HepG2 (cell line): ENCODE results near the gene SMIM11. TPM values are rescaled to one million over a fixed set of nuclear protein-coding genes. Genes with fewer than 3 reads are reported as not detected.

Source experiments
- ATAC-seq: fragments of 200-7000 bp; cut with Tn5 transposase; 3 replicates; pipeline ENCODE4 v1.9.1; 2020; ENCODE audit warnings: mild to moderate bottlenecking, moderate library complexity
- BruUV-seq: library from RNA; stranded (reverse); fragments of 400-500 nt; replicated peaks from 2 replicates; lab custom pipeline; 2021; lab: Mats Ljungman, UMichigan
- CTCF ChIA-PET: fragments of 300-600 bp; formaldehyde crosslinking; extraction: SDS; loops from one replicate; lab custom pipeline; 2021; ENCODE audit warnings: low total read pairs, inconsistent platforms, low intra/inter-chr PET ratio; lab: Yijun Ruan, JAX
- POLR2A ChIA-PET: fragments of 350-600 bp; sonication (Branson Sonifier 250); formaldehyde crosslinking; loops from one replicate; lab custom pipeline; 2020; ENCODE audit warnings: antibody characterized with exemption, inconsistent platforms; lab: Yijun Ruan, JAX
- DNase-seq: peaks from one replicate; pipeline ENCODE4 v3.0.0-alpha.2; 2015; ENCODE audit warnings: low spot score
- FAIRE-seq: peaks from 3 replicates; lab custom pipeline; 2011; peaks lifted over from hg19 to GRCh38; lab: Jason Lieb, UNC
- H2AFZ ChIP-seq: one replicate; pipeline ENCODE4 v1.6.1; 2011; ENCODE audit warnings: low read length, inconsistent platforms
- H3K27ac ChIP-seq: fragments of 300-600 bp; 3 replicates; pipeline ENCODE4 v1.8.0; 2011; ENCODE audit warnings: mixed run types, mild to moderate bottlenecking, mixed read lengths, low read length, inconsistent platforms; ENCODE audit not compliant: insufficient read depth; ENCODE audit errors: extremely low read length
- H3K27me3 ChIP-seq, 2 experiments: fragments of 200-600 bp in 1 of 2; 2 replicates in 1 of 2; 3 replicates in 1 of 2; pipeline versions ENCODE4 v1.6.0 to v1.8.0; 2011; ENCODE audit warnings: low read length in 2 of 2, mild to moderate bottlenecking in 2 of 2, moderate library complexity in 2 of 2, inconsistent platforms in 1 of 2; ENCODE audit not compliant: insufficient read depth in 2 of 2, control insufficient read depth in 1 of 2
- H3K36me3 ChIP-seq, 2 experiments: fragments of 200-600 bp in 1 of 2; replicated peaks in 1 of 2; 2 replicates in 1 of 2; 3 replicates in 1 of 2; pipeline versions ENCODE4 v1.5.1 to v1.8.0; 2011; ENCODE audit warnings: low read length in 2 of 2, inconsistent platforms in 1 of 2; ENCODE audit not compliant: insufficient read depth in 2 of 2, control insufficient read depth in 1 of 2
- H3K4me1 ChIP-seq: 2 replicates; pipeline ENCODE4 v1.5.1; 2012; ENCODE audit warnings: low read length, inconsistent platforms; ENCODE audit not compliant: insufficient read depth
- H3K4me2 ChIP-seq: 2 replicates; pipeline ENCODE4 v1.6.0; 2011; ENCODE audit warnings: low read depth, low read length, inconsistent platforms
- H3K4me3 ChIP-seq, 3 experiments: fragments of 200-600 bp in 1 of 3; sonication (generic), shearing (Covaris generic) in 1 of 3; replicated peaks in 1 of 3; 2 replicates each; pipeline ENCODE4 v1.5.1; 2011 to 2016; ENCODE audit warnings: low read length in 3 of 3, inconsistent platforms in 2 of 3, low read depth in 2 of 3, mild to moderate bottlenecking in 2 of 3, control low read depth in 1 of 3, mixed read lengths in 1 of 3; ENCODE audit not compliant: insufficient read depth in 1 of 3
- H3K79me2 ChIP-seq: one replicate; pipeline ENCODE4 v1.6.1; 2011; ENCODE audit warnings: low read length, inconsistent platforms; ENCODE audit not compliant: insufficient read depth
- H3K9ac ChIP-seq: 2 replicates; pipeline ENCODE4 v1.6.0; 2011; ENCODE audit warnings: mild to moderate bottlenecking, low read depth, low read length, inconsistent platforms; ENCODE audit not compliant: insufficient read depth
- H3K9me3 ChIP-seq: 2 replicates; pipeline ENCODE4 v1.5.1; 2012; ENCODE audit warnings: mild to moderate bottlenecking, low read length
- H4K20me1 ChIP-seq: 2 replicates; pipeline ENCODE4 v1.6.0; 2011; ENCODE audit warnings: inconsistent platforms, mild to moderate bottlenecking, low read length, moderate library complexity; ENCODE audit not compliant: insufficient read depth
- FOXC1 ChIP-seq: sonication (generic); formaldehyde crosslinking; IDR thresholded peaks from 2 replicates; pipeline ENCODE4 v1.8.0; 2022; ENCODE audit warnings: mild to moderate bottlenecking, missing genetic modification reagents, borderline replicate concordance
- HIC2 ChIP-seq: sonication (generic); formaldehyde crosslinking; IDR thresholded peaks from 2 replicates; pipeline ENCODE4 v1.9.0; 2022; ENCODE audit warnings: low read depth, missing genetic modification reagents
- SP4 ChIP-seq: sonication (generic); formaldehyde crosslinking; IDR thresholded peaks from 2 replicates; pipeline ENCODE4 v1.8.1; 2023; ENCODE audit warnings: mild to moderate bottlenecking, missing genetic modification reagents
- STAT5B ChIP-seq: sonication (generic); formaldehyde crosslinking; IDR thresholded peaks from 2 replicates; pipeline ENCODE4 v1.4.0; 2020; ENCODE audit warnings: missing genetic modification reagents
- ZNF296 ChIP-seq: sonication (generic); formaldehyde crosslinking; conservative IDR thresholded peaks from 2 replicates; pipeline ENCODE4 v1.5.0; 2020; ENCODE audit warnings: mild to moderate bottlenecking, missing genetic modification reagents
- ZNF460 ChIP-seq: sonication (generic); formaldehyde crosslinking; IDR thresholded peaks from 2 replicates; pipeline ENCODE4 v1.5.1; 2020; ENCODE audit warnings: missing genetic modification reagents, mild to moderate bottlenecking, borderline replicate concordance
- ZNF503 ChIP-seq: sonication (generic); formaldehyde crosslinking; IDR thresholded peaks from 2 replicates; pipeline ENCODE4 v1.4.0; 2020; ENCODE audit warnings: missing genetic modification reagents
- ZNF614 ChIP-seq: IDR thresholded peaks from 2 replicates; pipeline ENCODE4 v1.6.1; 2018; ENCODE audit warnings: missing biosample characterization, missing genetic modification reagents, inconsistent platforms, borderline replicate concordance
- ZNF652 ChIP-seq: IDR thresholded peaks from 2 replicates; pipeline ENCODE4 v1.6.1; 2016; ENCODE audit warnings: low read depth, borderline replicate concordance
- ZNF747 ChIP-seq: sonication (generic); formaldehyde crosslinking; IDR thresholded peaks from 2 replicates; pipeline ENCODE4 v1.8.1; 2023; ENCODE audit warnings: missing genetic modification reagents, mild to moderate bottlenecking, borderline replicate concordance
- WGBS: methylation state at CpG from one replicate; pipeline ENCODE4 v1.1.6; 2017; ENCODE audit warnings: low lambda C conversion rate; 5-methylcytosine and 5-hydroxymethylcytosine counted together
- in situ Hi-C: cut with HindIII; loops from 2 replicates; pipeline ENCODE4 v1.10.0; 2017; ENCODE audit warnings: low pct_unique_long_range_greater_than_20kb; ENCODE audit not compliant: extremely low pct_ligation_motif_present
- intact Hi-C: fragments of 100-400 bp; cut with micrococcal nuclease; formaldehyde crosslinking; loops from one replicate; pipeline ENCODE4 v1.10.0; 2022; ENCODE audit not compliant: unreplicated experiment
- polyA plus RNA-seq, 8 experiments: library from polyadenylated mRNA; depleted of rRNA in 3 of 8; stranded (reverse) in 7 of 8; unstranded in 1 of 8; fragments of >200 nt; fragmentation: Illumina TruSeq in 4 of 8; extraction: Trizol in 4 of 8; gene quantifications; 2 replicates each; pipeline versions ENCODE4 v1.2.1 to v1.2.3, GENCODE V29; 2011 to 2016; ENCODE audit warnings: low read depth in 4 of 8, missing spikeins in 1 of 8, mixed read lengths in 1 of 8; ENCODE audit not compliant: insufficient read depth in 1 of 8
- total RNA-seq, 5 experiments: library from RNA; depleted of rRNA; stranded (reverse); fragments of >200 nt; fragmentation: Illumina TruSeq; extraction: Trizol; gene quantifications; 2 replicates each; pipeline ENCODE4 v1.2.3, GENCODE V29; 2016; ENCODE audit warnings: low read depth in 1 of 5

The SMIM11 gene
- total and polyA plus RNA-seq, 2 of the 13 experiments (the other 11 are each of a cell fraction or from before 2014, with no cell fraction given), result 6.4 to 18.9 TPM

- in situ Hi-C loops, result no loop called here
- CTCF ChIA-PET, result interaction anchor here (0.9 to 1.0 kb wide), 4 partner anchors 148 to 438 kb away, joined by 3 read pairs; partner anchors contain the start of gene KCNE1
- no TSS peak for BruUV-seq
- intact Hi-C loops, result no loop called here
- WGBS, result 8% methylated on average over 3 of the region's 3 CpGs
- Histone ChIP-seq H4K20me1 (no peaks in the 10 kb centered on the region), H3K36me3 (no peaks in the 10 kb centered on the region), H3K9me3 (no peaks in the 10 kb centered on the region), H3K27me3 (no peaks in the 10 kb centered on the region), H3K4me2 (peak overlapping the region; percentile 57), H3K4me3 (no peak overlapping the region), H2AFZ (peak overlapping the region; percentile 17), H3K4me1 (peaks cover 34% of the 10 kb centered on the region), H3K9ac (no peak overlapping the region), H3K27ac (no peak overlapping the region), H3K79me2 (no peaks in the 10 kb centered on the region)
- no peak for DNase-seq
- no peak for ATAC-seq
- no peak for FAIRE-seq
- POLR2A ChIA-PET, result no interaction called here
- TF ChIP-seq ZNF296 (CRISPR knock-in tag) (no peak), ZNF652 (CRISPR knock-in tag) (no peak), ZNF614 (no peak), FOXC1 (CRISPR knock-in tag) (no peak), ZNF460 (no peak), SP4 (CRISPR knock-in tag) (no peak), STAT5B (CRISPR knock-in tag) (no peak), HIC2 (CRISPR knock-in tag) (no peak), ZNF503 (no peak), ZNF747 (CRISPR knock-in tag) (no peak)
These were observed 13.2 kb upstream of the SMIM11 start for GRCh38 chr21:34362136-34362444.
